GM18517 (cell line): ENCODE results near the gene TM6SF1.
"Not testable (repeated sequence)": the region's sequence is repeated elsewhere in the genome, so short reads cannot be mapped to it uniquely, and the experiment has no call there.

ENCODE experiments used
- ATAC-seq: cut with Tn5 transposase; IDR thresholded peaks from one replicate; pipeline ENCODE4 v1.9.1; 2021; ENCODE audit warnings: mild to moderate bottlenecking, moderate library complexity; ENCODE audit not compliant: unreplicated experiment

Gene TM6SF1

GRCh38 chr15:83087576-83087975 lies 19.9 kb upstream of the TM6SF1 start:
- ATAC-seq = no peak

- ATAC-seq = no peak
Measured at GRCh38 chr15:83088876-83089275, 18.6 kb upstream of the TM6SF1 start.

- no peak for ATAC-seq
Measured at GRCh38 chr15:83090465-83090864, 17.0 kb upstream of the TM6SF1 start.

GRCh38 chr15:83091965-83092308 lies 15.5 kb upstream of the TM6SF1 start:
- ATAC-seq = not testable (repeated sequence)

GRCh38 chr15:83092309-83092976 lies 15.0 kb upstream of the TM6SF1 start:
- peak; percentile 65 for ATAC-seq

GRCh38 chr15:83094583-83094982 lies 12.9 kb upstream of the TM6SF1 start:
- ATAC-seq = no peak

- no peak for ATAC-seq
Measured at GRCh38 chr15:83098079-83098478, 9.4 kb upstream of the TM6SF1 start.

GRCh38 chr15:83099290-83099689 lies 8.2 kb upstream of the TM6SF1 start:
- no peak for ATAC-seq

- no peak for ATAC-seq
Measured at GRCh38 chr15:83100097-83100646, 7.3 kb upstream of the TM6SF1 start.

- ATAC-seq = no peak
Measured at GRCh38 chr15:83102346-83102745, 5.1 kb upstream of the TM6SF1 start.

- no peak for ATAC-seq
Measured at GRCh38 chr15:83104141-83104540, 3.3 kb upstream of the TM6SF1 start.

- no peak for ATAC-seq
Measured at GRCh38 chr15:83105440-83105839, 2.0 kb upstream of the TM6SF1 start.

GRCh38 chr15:83107841-83108181 lies 366 bp downstream of the TM6SF1 start:
- ATAC-seq = no peak

GRCh38 chr15:83108266-83109219 lies 1.1 kb downstream of the TM6SF1 start:
- peak; percentile 77 for ATAC-seq

GRCh38 chr15:83109532-83109931 lies 2.1 kb downstream of the TM6SF1 start:
- no peak for ATAC-seq

- ATAC-seq = no peak
Measured at GRCh38 chr15:83110381-83110780, 2.9 kb downstream of the TM6SF1 start.

- no peak for ATAC-seq
Measured at GRCh38 chr15:83111149-83111548, 3.7 kb downstream of the TM6SF1 start.

- ATAC-seq = no peak
Measured at GRCh38 chr15:83112233-83112955, 4.9 kb downstream of the TM6SF1 start.

- ATAC-seq = no peak
Measured at GRCh38 chr15:83112956-83113299, 5.5 kb downstream of the TM6SF1 start.

GRCh38 chr15:83113881-83114674 lies 6.6 kb downstream of the TM6SF1 start:
- no peak for ATAC-seq

GRCh38 chr15:83114856-83115255 lies 7.4 kb downstream of the TM6SF1 start:
- ATAC-seq = no peak
